ENCODE data around the gene OLFM3. TPM values are rescaled to one million over a fixed set of nuclear protein-coding genes. Genes with fewer than 3 reads are reported as not detected.

The OLFM3 gene
- total RNA-seq, 1 donor = not detected

GRCh38 chr1:101992821-101993575 is 3.7 kb downstream of the OLFM3 start:
- Histone ChIP-seq H3K79me2 (ENCODE audit: insufficient read depth, low read length) (no peaks in the 10 kb centered on the region), H2AFZ (ENCODE audit: low read length) (no peak overlapping the region), H3K36me3 (ENCODE audit: insufficient read depth, low read length) (no peaks in the 10 kb centered on the region), H4K20me1 (ENCODE audit: insufficient read depth, low read length) (no peaks in the 10 kb centered on the region), H3K4me3 (ENCODE audit: insufficient read depth, low read length) (no peak overlapping the region), H3K4me1 (ENCODE audit: insufficient read depth, low read length) (no peaks in the 10 kb centered on the region), H3K27ac (ENCODE audit: low read depth, low read length) (no peak overlapping the region), H3K4me2 (ENCODE audit: insufficient read depth, low read length) (no peak overlapping the region), H3K9me3 (ENCODE audit: low read depth, low read length) (no peaks in the 10 kb centered on the region), H3K27me3 (ENCODE audit: insufficient read depth, low read length) (no peaks in the 10 kb centered on the region)
- TF ChIP-seq CTCF (IDR thresholded peaks at IDR 0.05; ENCODE audit: extremely low read depth, low read depth, low read length) = no peak
- no peak for DNase-seq (ENCODE audit: insufficient read length, low spot score, missing footprints)

- H3K27me3 ChIP-seq (ENCODE audit: insufficient read depth, low read length) = no peaks in the 10 kb centered on the region
- H4K20me1 ChIP-seq (ENCODE audit: insufficient read depth, low read length) = no peaks in the 10 kb centered on the region
- H2AFZ ChIP-seq (ENCODE audit: low read length) = no peak overlapping the region
- no peak for DNase-seq (ENCODE audit: insufficient read length, low spot score, missing footprints)
- no peaks in the 10 kb centered on the region for H3K79me2 ChIP-seq (ENCODE audit: insufficient read depth, low read length)
- TF ChIP-seq CTCF (IDR thresholded peaks at IDR 0.05; ENCODE audit: extremely low read depth, low read depth, low read length) = no peak
- no peak overlapping the region for H3K4me3 ChIP-seq (ENCODE audit: insufficient read depth, low read length)
- no peaks in the 10 kb centered on the region for H3K36me3 ChIP-seq (ENCODE audit: insufficient read depth, low read length)
- H3K9me3 ChIP-seq (ENCODE audit: low read depth, low read length) = no peaks in the 10 kb centered on the region
- no peak overlapping the region for H3K4me2 ChIP-seq (ENCODE audit: insufficient read depth, low read length)
- H3K4me1 ChIP-seq (ENCODE audit: insufficient read depth, low read length) = no peaks in the 10 kb centered on the region
- H3K27ac ChIP-seq (ENCODE audit: low read depth, low read length) = no peak overlapping the region
Observed at GRCh38 chr1:101980974-101981373, 15.8 kb downstream of the OLFM3 start.

GRCh38 chr1:101977266-101977665 is 19.5 kb downstream of the OLFM3 start:
- Histone ChIP-seq H2AFZ (ENCODE audit: low read length) (no peak overlapping the region), H3K79me2 (ENCODE audit: insufficient read depth, low read length) (no peaks in the 10 kb centered on the region), H3K4me1 (ENCODE audit: insufficient read depth, low read length) (no peaks in the 10 kb centered on the region), H3K4me3 (ENCODE audit: insufficient read depth, low read length) (no peak overlapping the region), H3K27me3 (ENCODE audit: insufficient read depth, low read length) (no peaks in the 10 kb centered on the region), H3K27ac (ENCODE audit: low read depth, low read length) (no peak overlapping the region), H3K36me3 (ENCODE audit: insufficient read depth, low read length) (no peaks in the 10 kb centered on the region), H3K4me2 (ENCODE audit: insufficient read depth, low read length) (no peak overlapping the region), H4K20me1 (ENCODE audit: insufficient read depth, low read length) (no peaks in the 10 kb centered on the region), H3K9me3 (ENCODE audit: low read depth, low read length) (no peaks in the 10 kb centered on the region)
- no peak for TF ChIP-seq CTCF (IDR thresholded peaks at IDR 0.05; ENCODE audit: extremely low read depth, low read depth, low read length)
- DNase-seq (ENCODE audit: insufficient read length, low spot score, missing footprints) = no peak

GRCh38 chr1:101976161-101976560 is 20.6 kb downstream of the OLFM3 start:
- no peak overlapping the region for H3K27ac ChIP-seq (ENCODE audit: low read depth, low read length)
- H3K27me3 ChIP-seq (ENCODE audit: insufficient read depth, low read length) = no peaks in the 10 kb centered on the region
- no peak overlapping the region for H3K4me3 ChIP-seq (ENCODE audit: insufficient read depth, low read length)
- DNase-seq (ENCODE audit: insufficient read length, low spot score, missing footprints) = no peak
- H4K20me1 ChIP-seq (ENCODE audit: insufficient read depth, low read length) = no peaks in the 10 kb centered on the region
- H3K79me2 ChIP-seq (ENCODE audit: insufficient read depth, low read length) = no peaks in the 10 kb centered on the region
- no peaks in the 10 kb centered on the region for H3K9me3 ChIP-seq (ENCODE audit: low read depth, low read length)
- no peaks in the 10 kb centered on the region for H3K4me1 ChIP-seq (ENCODE audit: insufficient read depth, low read length)
- H3K4me2 ChIP-seq (ENCODE audit: insufficient read depth, low read length) = no peak overlapping the region
- no peak for TF ChIP-seq CTCF (IDR thresholded peaks at IDR 0.05; ENCODE audit: extremely low read depth, low read depth, low read length)
- H3K36me3 ChIP-seq (ENCODE audit: insufficient read depth, low read length) = no peaks in the 10 kb centered on the region
- H2AFZ ChIP-seq (ENCODE audit: low read length) = no peak overlapping the region

All from osteoblast (primary cell).